ENCODE measurements around the gene ZBTB34. TPM values are rescaled to one million over a fixed set of nuclear protein-coding genes. Genes with fewer than 3 reads are reported as not detected.

The ZBTB34 gene
- total RNA-seq, 1 experiment from 2014 or later, result 3.4 TPM

GRCh38 chr9:126904586-126904985, 44.1 kb downstream of the ZBTB34 start:
- in situ Hi-C loops (cut with HindIII; ENCODE audit: low pct_unique_long_range_greater_than_20kb, low sequenced_read_pairs), result no loop called here
- DNase-seq (ENCODE audit: low read depth), result no peak

GRCh38 chr9:126906091-126906490, 45.7 kb downstream of the ZBTB34 start:
- in situ Hi-C loops (cut with HindIII; ENCODE audit: low pct_unique_long_range_greater_than_20kb, low sequenced_read_pairs), result no loop called here

GRCh38 chr9:126907058-126907457, 46.6 kb downstream of the ZBTB34 start:
- in situ Hi-C loops (cut with HindIII; ENCODE audit: low pct_unique_long_range_greater_than_20kb, low sequenced_read_pairs), result no loop called here
- no peak for DNase-seq (ENCODE audit: low read depth)

More at GRCh38 chr9:126906091-126906490, 45.7 kb downstream of the ZBTB34 start:
- DNase-seq (ENCODE audit: low read depth), result no peak

- DNase-seq (ENCODE audit: low read depth), result peak; percentile 94
- in situ Hi-C loops (cut with HindIII; ENCODE audit: low pct_unique_long_range_greater_than_20kb, low sequenced_read_pairs), result no loop called here
Observed at GRCh38 chr9:126914458-126915280, 54.2 kb downstream of the ZBTB34 start, which contains the start of gene RALGPS1. Gene RALGPS1 (plus strand): TSS chr9:126914782. CDS start chr9:126962290, 47,508 bp downstream.

GRCh38 chr9:126915281-126915816, 54.9 kb downstream of the ZBTB34 start:
- no peak for DNase-seq (ENCODE audit: low read depth)
- in situ Hi-C loops (cut with HindIII; ENCODE audit: low pct_unique_long_range_greater_than_20kb, low sequenced_read_pairs), result no loop called here

GRCh38 chr9:126915846-126916543, 55.6 kb downstream of the ZBTB34 start:
- DNase-seq (ENCODE audit: low read depth), result no peak
- in situ Hi-C loops (cut with HindIII; ENCODE audit: low pct_unique_long_range_greater_than_20kb, low sequenced_read_pairs), result no loop called here

GRCh38 chr9:126916909-126917308, 56.5 kb downstream of the ZBTB34 start:
- no peak for DNase-seq (ENCODE audit: low read depth)
- in situ Hi-C loops (cut with HindIII; ENCODE audit: low pct_unique_long_range_greater_than_20kb, low sequenced_read_pairs), result no loop called here

- in situ Hi-C loops (cut with HindIII; ENCODE audit: low pct_unique_long_range_greater_than_20kb, low sequenced_read_pairs), result no loop called here
- no peak for DNase-seq (ENCODE audit: low read depth)
Observed at GRCh38 chr9:126919193-126919592, 58.8 kb downstream of the ZBTB34 start.

GRCh38 chr9:126925876-126926275, 65.4 kb downstream of the ZBTB34 start:
- no peak for DNase-seq (ENCODE audit: low read depth)
- in situ Hi-C loops (cut with HindIII; ENCODE audit: low pct_unique_long_range_greater_than_20kb, low sequenced_read_pairs), result no loop called here

- DNase-seq (ENCODE audit: low read depth), result no peak
- in situ Hi-C loops (cut with HindIII; ENCODE audit: low pct_unique_long_range_greater_than_20kb, low sequenced_read_pairs), result no loop called here
Observed at GRCh38 chr9:126926364-126926763, 65.9 kb downstream of the ZBTB34 start.

- in situ Hi-C loops (cut with HindIII; ENCODE audit: low pct_unique_long_range_greater_than_20kb, low sequenced_read_pairs), result no loop called here
- DNase-seq (ENCODE audit: low read depth), result peak; percentile 18
Observed at GRCh38 chr9:126927419-126927818, 67.0 kb downstream of the ZBTB34 start.

GRCh38 chr9:126932871-126933321, 72.5 kb downstream of the ZBTB34 start:
- in situ Hi-C loops (cut with HindIII; ENCODE audit: low pct_unique_long_range_greater_than_20kb, low sequenced_read_pairs), result no loop called here
- no peak for DNase-seq (ENCODE audit: low read depth)

GRCh38 chr9:126933334-126933980, 73.0 kb downstream of the ZBTB34 start:
- in situ Hi-C loops (cut with HindIII; ENCODE audit: low pct_unique_long_range_greater_than_20kb, low sequenced_read_pairs), result no loop called here
- DNase-seq (ENCODE audit: low read depth), result no peak

GRCh38 chr9:126934441-126934840, 74.0 kb downstream of the ZBTB34 start:
- in situ Hi-C loops (cut with HindIII; ENCODE audit: low pct_unique_long_range_greater_than_20kb, low sequenced_read_pairs), result no loop called here
- no peak for DNase-seq (ENCODE audit: low read depth)

Other genes with a start within 250 kb of the ZBTB34 start
- 0.47 TPM in 1 of 2 replicates, not detected in the other for gene LMX1B, start 246.7 kb upstream of the ZBTB34 start, total RNA-seq (2014; rRNA removed; shearing (Covaris generic); ENCODE audit: low replicate concordance)
- 0.49 and 0.98 TPM in 2 replicates for gene ZBTB43, start 55.6 kb upstream of the ZBTB34 start, total RNA-seq (2014; rRNA removed; shearing (Covaris generic); ENCODE audit: low replicate concordance)
- gene RALGPS1, start 54.1 kb downstream of the ZBTB34 start, total RNA-seq (2014; rRNA removed; shearing (Covaris generic); ENCODE audit: low replicate concordance), result 0.95 and 3.0 TPM in 2 replicates